GM18498 (cell line): ENCODE measurements around the gene ZNRF4.

Source experiments
- ATAC-seq: cut with Tn5 transposase; IDR thresholded peaks from one replicate; pipeline ENCODE4 v1.9.1; 2021; ENCODE audit warnings: mild to moderate bottlenecking, moderate library complexity; ENCODE audit not compliant: unreplicated experiment

Gene ZNRF4

GRCh38 chr19:5440299-5440698 is 14.9 kb upstream of the ZNRF4 start:
- ATAC-seq: no peak

GRCh38 chr19:5443723-5444122 is 11.5 kb upstream of the ZNRF4 start:
- ATAC-seq: no peak

- ATAC-seq: no peak
These were observed 10.8 kb upstream of the ZNRF4 start for GRCh38 chr19:5444431-5444830.

- ATAC-seq: no peak
These were observed 10.1 kb upstream of the ZNRF4 start for GRCh38 chr19:5445071-5445470.

GRCh38 chr19:5445561-5446055 is 9.6 kb upstream of the ZNRF4 start:
- ATAC-seq: no peak

- ATAC-seq: no peak
These were observed 7.4 kb upstream of the ZNRF4 start for GRCh38 chr19:5447700-5448311.

GRCh38 chr19:5448374-5448773 is 6.8 kb upstream of the ZNRF4 start:
- no peak for ATAC-seq

GRCh38 chr19:5450482-5451126 is 4.6 kb upstream of the ZNRF4 start:
- ATAC-seq: no peak

GRCh38 chr19:5451494-5451893 is 3.7 kb upstream of the ZNRF4 start:
- no peak for ATAC-seq

- ATAC-seq: no peak
These were observed 2.3 kb upstream of the ZNRF4 start for GRCh38 chr19:5452594-5453565.

GRCh38 chr19:5454743-5455142 is 474 bp upstream of the ZNRF4 start:
- no peak for ATAC-seq

GRCh38 chr19:5456130-5456840 is 1.1 kb downstream of the ZNRF4 start:
- no peak for ATAC-seq

- no peak for ATAC-seq
These were observed 1.6 kb downstream of the ZNRF4 start for GRCh38 chr19:5456841-5457200.

- ATAC-seq: no peak
These were observed 2.5 kb downstream of the ZNRF4 start for GRCh38 chr19:5457709-5458108.

GRCh38 chr19:5458420-5458819 is 3.2 kb downstream of the ZNRF4 start:
- ATAC-seq: no peak

GRCh38 chr19:5459360-5459759 is 4.1 kb downstream of the ZNRF4 start:
- ATAC-seq: no peak

- ATAC-seq: no peak
These were observed 5.5 kb downstream of the ZNRF4 start for GRCh38 chr19:5460748-5461147.

- ATAC-seq: no peak
These were observed 8.7 kb downstream of the ZNRF4 start for GRCh38 chr19:5463959-5464358.

- no peak for ATAC-seq
These were observed 10.9 kb downstream of the ZNRF4 start for GRCh38 chr19:5466072-5466471.

GRCh38 chr19:5466814-5467291 is 11.6 kb downstream of the ZNRF4 start:
- no peak for ATAC-seq

GRCh38 chr19:5470264-5470671 is 15.1 kb downstream of the ZNRF4 start:
- ATAC-seq: no peak
